GM03348 (cell line): ENCODE measurements around the gene GTF3C4.
"Not testable (repeated sequence)": the region's sequence is repeated elsewhere in the genome, so short reads cannot be mapped to it uniquely, and the experiment has no call there.

Experiments
- DNase-seq: peaks from one replicate; pipeline ENCODE4 v3.0.0; 2012; ENCODE audit warnings: low spot score

Gene GTF3C4

GRCh38 chr9:132703336-132703735, 33.1 kb downstream of the GTF3C4 start:
- DNase-seq, result no peak

DNA sequence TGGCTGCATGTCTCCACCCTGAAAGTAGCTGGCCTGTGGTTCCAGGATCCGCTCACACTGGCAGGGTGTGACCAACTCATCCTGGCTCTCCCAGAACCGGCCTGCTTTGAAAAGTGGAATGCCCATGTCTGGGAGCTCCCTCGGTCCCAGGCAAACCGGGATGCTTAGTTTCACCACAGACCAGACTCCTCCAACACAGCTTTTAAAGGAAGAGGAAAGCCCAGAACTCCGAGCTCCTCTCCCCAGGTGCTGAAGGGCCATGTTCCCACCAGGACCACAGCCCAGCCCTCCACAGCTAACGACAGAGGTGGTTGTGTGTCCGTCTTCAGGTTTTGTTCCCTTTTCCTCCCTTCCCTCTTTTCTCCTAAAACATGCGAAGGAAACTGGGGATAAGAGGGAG, 38.0 kb downstream of the GTF3C4 start:
- DNase-seq, result no peak

DNA sequence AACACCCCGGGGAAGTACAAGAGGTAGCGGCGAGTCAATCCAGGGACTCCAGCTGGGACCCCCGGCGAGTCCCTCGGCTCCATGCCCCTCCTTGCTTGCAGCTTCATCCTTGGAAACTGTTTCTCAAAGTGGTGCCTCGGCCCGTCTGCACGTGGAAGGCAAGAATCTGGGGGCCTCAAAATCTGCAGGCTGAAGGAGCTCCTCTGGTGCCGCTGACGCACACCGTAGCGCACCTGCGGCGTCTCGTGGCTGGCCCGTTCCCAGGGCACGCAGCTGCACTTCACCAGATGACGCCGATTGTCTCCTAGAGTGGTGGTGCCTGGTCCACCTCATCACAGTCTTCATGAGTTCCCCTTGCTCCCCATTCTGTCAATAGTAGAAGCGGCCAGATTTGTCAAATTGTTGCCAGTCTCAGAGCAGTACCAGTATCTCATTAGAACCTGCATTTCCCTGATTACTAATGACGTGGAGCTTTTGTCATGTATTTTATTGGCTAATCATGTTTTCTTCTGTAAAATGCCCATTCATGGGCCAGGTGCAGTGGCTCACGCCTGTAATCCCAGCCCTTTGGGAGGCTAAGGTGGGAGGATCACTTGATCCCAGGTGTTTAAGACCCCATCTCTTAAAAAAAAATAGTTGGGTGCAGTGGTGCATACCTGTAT, 38.6 kb downstream of the GTF3C4 start:
- DNase-seq, result no peak

- no peak for DNase-seq
Measured at GRCh38 chr9:132710333-132710732, 40.1 kb downstream of the GTF3C4 start.

DNA sequence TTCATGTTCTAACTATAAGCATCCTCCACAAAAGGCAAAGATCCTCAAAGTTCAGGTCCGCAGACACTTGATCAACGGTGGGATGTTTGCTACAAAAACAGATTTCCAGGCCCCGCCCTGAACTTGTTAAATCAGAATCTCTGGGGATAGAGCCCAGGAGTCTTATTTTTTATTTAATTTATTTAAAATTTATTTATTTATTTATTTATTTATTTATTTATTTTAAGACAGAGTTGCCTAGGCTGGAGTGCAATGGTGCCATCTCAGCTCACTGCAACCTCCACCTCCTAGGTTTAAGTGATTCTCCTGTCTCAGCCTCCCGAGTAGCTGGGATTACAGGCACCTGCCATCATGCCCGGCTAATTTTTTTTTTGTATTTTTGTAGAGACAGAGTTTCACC, 40.9 kb downstream of the GTF3C4 start:
- not testable (repeated sequence) for DNase-seq

- no peak for DNase-seq
Measured at GRCh38 chr9:132711846-132712245, 41.6 kb downstream of the GTF3C4 start.

GRCh38 chr9:132712753-132713152, 42.5 kb downstream of the GTF3C4 start:
- no peak for DNase-seq

DNA sequence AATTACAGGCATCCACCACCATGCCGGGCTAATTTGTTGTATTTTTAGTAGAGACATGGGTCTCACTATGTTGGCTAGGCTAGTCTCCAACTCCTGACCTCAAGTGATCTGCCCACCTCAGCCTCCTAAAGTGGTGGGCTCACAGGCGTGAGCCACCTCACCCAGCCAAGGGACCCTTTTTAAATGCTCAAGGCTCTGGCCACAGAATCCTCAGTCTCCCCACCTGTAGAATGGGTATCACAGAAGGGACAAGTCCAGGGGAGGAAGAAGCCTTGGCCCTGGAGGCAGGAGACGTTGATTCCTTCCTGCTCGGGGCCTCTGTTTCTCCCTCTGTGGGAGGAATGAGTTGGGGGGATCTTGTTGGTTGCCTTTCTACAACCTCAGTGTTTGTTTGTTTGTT, 45.7 kb downstream of the GTF3C4 start:
- DNase-seq, result no peak

DNA sequence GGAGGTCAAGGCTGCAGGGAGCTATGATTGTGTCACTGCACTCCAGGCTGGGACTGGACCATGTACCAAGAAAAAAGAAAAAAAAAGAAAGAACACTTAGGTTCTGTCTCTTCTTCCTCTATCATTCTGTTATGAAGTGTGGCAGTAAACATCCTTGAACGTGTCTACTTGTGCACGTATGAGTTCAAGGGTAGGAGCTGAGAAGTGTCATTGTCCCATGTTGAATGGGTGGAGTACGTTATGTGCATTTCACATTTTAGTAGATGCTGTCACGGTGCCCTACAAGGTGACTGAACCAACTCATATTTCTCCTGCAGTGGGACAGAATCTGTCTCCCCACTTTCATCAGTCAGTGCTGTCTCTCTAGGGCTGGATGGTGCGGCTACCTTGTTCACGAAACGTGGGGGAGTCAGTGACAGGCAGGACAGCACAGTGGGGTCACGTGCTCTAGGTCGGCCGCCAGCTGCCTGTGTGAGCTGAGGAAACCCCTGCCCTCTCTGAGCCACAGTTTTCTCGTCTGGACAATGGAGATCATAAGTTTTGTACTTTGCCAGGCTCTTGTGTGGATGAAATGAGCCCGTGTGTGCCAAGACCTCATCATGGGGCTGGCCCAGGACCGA, 47.2 kb downstream of the GTF3C4 start:
- DNase-seq, result no peak

- DNase-seq, result not testable (repeated sequence)
Measured at GRCh38 chr9:132718381-132718928, 48.2 kb downstream of the GTF3C4 start.

DNA sequence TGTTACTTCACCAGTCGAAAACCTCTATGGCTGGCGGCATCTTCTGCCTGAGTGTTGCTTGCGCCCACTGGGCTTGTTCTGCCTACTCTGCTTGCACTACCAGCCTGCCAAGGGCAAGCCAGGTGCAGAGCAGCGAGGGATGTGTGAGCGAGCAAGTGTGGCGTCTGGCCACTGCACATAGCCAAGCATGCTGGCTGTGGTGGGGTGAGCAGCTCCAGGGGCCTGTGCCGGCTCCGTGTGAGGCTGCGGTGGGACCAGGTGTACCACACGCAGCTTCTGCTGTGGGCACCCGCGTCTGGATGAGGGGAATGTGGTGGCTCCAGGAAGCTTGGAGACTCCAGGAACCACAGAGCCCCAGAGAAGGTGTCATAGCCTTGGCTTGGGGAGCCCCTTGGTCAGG, 51.4 kb downstream of the GTF3C4 start:
- no peak for DNase-seq

DNA sequence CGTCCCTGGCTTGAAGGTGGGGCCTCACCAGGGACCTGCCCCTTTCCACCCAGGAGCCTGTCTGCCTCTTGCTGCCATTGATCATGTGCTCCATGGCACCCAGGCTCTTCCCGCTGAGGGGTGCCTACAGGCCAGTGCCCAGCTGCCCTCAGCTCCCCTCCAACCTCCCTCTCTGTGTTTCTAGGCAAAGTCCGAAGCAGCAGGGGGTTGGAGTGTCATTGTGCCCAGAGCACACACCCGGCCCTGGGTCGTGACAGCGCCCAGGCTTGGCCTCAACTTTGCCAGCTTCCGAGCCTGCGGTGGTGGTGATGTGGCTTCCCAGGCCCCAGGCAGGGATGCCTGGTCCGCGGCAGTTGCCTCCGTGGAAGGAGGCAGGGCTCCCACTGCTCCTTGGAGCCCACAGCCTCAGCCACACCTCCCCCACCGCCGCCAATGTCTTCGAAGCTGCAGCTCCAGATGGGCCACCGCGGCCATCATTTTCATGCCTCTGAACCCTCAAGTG, 52.4 kb downstream of the GTF3C4 start:
- DNase-seq, result no peak

DNA sequence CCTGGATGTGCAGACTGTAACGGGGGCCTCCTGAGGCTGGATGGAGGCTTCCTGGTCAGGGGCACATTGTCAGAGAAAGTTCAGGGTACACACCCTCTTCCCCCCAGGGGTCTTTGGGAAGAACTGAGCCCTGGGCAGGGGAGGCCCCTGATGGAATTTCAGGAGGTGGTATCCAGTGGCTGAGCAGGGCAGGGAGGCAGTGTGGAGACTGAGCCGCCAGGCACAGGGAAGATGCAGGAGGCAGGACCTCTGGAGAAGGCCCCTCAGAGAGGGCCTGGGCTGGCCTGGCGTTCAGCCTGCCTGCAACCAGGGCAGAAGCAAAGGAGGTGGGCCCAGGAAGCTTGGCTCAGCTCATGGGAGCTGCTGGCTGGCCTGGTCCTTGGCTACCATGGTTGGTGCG, 53.5 kb downstream of the GTF3C4 start:
- DNase-seq, result no peak

DNA sequence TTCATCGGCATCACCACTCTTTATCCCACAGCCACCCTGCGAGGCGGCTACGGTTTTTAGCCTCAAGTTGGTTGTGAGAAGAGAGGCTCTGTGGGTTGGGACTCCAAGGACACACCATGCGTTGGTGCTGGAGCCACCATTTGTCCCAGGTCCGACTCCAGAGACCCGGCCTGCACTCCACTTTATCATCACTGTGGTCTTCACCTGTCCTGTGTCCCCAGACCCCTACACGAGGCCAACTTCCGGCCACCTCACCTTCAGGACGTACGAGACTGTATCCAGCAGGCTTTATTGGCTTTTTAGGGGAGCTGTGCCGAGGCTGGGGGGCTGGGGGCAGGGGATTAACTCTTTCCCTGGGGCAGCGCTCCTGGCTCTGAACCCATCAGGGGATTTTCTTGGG, 55.0 kb downstream of the GTF3C4 start:
- no peak for DNase-seq

DNA sequence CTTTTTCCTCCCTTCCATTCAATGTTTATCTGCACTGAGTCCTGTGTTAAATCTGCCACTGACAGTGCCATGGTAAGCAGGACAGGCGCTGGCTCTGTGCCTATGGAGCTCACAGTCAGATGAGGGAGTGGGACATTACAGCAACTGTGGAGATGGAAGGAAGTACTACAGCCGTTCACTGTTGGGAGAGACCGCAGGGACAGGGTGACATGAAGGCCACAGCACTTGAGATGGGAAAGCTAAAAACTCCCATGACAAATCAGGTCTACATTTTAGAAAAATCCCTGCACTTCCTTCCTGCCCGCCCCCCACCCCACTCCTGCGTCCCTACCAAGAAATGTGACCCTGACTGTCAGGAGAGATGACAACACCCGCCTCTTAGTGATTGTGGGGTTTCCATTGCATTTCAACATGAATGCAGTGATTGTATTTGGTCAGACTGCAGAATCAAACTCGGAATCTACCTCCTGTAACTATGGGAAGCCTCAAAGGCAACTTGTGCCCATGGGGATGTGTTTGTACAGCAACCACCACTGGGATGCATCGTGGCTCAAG, 56.4 kb downstream of the GTF3C4 start:
- no peak for DNase-seq

DNA sequence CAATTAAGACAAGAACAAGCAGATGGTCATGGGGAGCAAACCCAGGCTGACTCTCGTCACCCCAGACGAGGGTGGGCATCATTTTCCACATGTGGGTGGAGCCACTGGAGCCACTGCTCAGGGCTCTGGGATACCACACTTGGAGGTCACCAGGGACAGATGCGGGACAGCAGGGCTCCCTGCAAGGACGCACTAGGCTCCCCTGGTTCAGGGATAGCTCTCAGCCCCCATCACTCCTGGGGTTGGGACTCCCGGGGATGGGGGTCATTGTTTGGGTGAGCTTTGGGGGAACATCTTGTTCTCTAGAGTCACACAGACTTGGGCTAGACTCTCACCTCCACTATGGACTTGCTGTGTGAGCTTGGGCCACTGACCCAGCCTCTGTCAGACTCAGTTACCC, 57.8 kb downstream of the GTF3C4 start:
- no peak for DNase-seq

DNA sequence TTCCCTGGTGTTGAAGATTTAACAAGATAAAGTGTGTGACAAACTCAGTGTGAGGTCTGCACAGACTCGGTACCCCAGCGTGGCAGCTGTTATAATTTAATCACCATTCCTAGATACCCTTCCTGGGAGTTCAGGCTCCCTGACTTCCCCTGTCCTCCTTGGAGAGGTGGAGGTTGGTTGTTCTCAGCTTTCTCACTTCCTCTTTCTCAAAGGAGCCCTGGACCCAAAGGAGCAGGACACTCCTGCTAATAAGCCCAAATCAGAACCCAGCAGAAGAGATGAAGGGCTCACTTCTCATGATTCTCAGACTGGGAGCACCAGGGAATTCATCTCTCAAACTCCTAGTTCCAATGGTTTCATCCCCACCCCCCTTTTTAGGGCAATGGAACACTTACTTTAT, 58.2 kb downstream of the GTF3C4 start:
- no peak for DNase-seq

- no peak for DNase-seq
Measured at GRCh38 chr9:132729235-132729890, 59.1 kb downstream of the GTF3C4 start.

GRCh38 chr9:132730054-132731033, 60.1 kb downstream of the GTF3C4 start:
- DNase-seq, result no peak

GRCh38 chr9:132731230-132731629, 61.0 kb downstream of the GTF3C4 start:
- no peak for DNase-seq
